ENCODE measurements around the gene MB21D2. TPM values are rescaled to one million over a fixed set of nuclear protein-coding genes. Genes with fewer than 3 reads are reported as not detected.

MB21D2 gene
- total and polyA plus RNA-seq, 2 donors (not counting 1 experiment from before 2014, with no cell fraction given): 0.03 to 0.20 TPM

DNA sequence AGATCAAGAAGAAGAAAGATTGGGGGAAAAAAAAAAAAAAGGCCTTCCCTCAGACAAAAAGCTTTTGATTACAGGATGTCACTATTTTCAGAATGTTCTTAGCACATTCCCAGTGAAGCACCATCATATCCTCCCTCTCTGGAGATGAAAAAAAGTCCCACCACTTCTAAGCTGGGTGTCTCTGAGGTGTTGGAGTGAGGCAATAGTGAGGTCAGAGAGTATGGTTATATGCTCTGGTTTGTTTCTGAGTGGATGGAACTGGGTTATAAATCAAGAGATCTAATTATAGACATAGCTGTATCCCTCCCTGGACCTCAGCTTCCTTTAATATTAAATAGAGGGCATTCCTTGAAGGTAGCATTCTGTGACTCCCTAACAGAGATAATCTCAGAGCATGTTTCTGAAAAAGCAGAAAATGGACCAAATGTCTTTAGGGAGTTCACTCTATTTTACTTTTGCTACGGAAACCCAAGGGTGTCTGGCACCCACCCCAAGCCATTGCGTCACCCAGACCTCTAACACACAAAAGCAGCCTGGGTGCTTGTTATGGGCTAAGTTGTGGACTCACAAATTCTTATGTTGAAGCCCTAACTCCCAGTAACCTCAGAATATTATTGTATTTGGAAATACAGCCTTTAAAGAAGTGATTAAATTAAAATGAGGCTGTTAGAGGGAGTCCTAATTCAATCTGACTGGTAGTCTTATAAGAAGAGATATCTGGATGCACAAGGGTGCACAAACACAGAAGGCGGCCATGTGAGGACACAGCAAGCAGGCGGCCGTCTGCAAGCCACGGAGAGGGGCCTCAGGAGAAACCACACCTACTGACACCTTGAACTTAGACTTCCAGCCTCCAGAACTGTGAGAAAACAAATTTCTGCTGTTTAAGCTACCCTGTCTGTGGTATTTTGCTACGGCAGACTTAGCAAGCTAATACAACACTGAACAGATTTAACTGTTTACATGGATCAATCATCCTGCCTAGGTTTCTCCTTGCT lies 81.5 kb downstream of the MB21D2 start:
- H3K27ac ChIP-seq (ENCODE audit: low read length in 2 of 2): no peak overlapping the region

More for the DNA sequence above, 81.5 kb downstream of the MB21D2 start:
- H3K27me3 ChIP-seq (replicated peaks in 1 of 4; ENCODE audit: control extremely low read depth in 1 of 4, control insufficient read depth in 3 of 4, insufficient read depth in 4 of 4, low read length in 3 of 4): peaks cover 0 to under 1% (median 0%) of the 10 kb centered on the region in 4 experiments
- no peak overlapping the region for H3K9ac ChIP-seq (ENCODE audit: low read length)
- DNase-seq (no peak), ATAC-seq (ENCODE audit: low read depth) (no peak)
- no peak overlapping the region for H3K4me3 Mint-ChIP-seq
- peaks cover 4% of the 10 kb centered on the region for H3K27me3 Mint-ChIP-seq
- TF ChIP-seq, protein P1, sequence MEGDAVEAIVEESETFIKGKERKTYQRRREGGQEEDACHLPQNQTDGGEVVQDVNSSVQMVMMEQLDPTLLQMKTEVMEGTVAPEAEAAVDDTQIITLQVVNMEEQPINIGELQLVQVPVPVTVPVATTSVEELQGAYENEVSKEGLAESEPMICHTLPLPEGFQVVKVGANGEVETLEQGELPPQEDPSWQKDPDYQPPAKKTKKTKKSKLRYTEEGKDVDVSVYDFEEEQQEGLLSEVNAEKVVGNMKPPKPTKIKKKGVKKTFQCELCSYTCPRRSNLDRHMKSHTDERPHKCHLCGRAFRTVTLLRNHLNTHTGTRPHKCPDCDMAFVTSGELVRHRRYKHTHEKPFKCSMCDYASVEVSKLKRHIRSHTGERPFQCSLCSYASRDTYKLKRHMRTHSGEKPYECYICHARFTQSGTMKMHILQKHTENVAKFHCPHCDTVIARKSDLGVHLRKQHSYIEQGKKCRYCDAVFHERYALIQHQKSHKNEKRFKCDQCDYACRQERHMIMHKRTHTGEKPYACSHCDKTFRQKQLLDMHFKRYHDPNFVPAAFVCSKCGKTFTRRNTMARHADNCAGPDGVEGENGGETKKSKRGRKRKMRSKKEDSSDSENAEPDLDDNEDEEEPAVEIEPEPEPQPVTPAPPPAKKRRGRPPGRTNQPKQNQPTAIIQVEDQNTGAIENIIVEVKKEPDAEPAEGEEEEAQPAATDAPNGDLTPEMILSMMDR (IDR thresholded peaks at IDR 0.05): no peak
- no peak for TF ChIP-seq EZH2 (IDR thresholded peaks at IDR 0.05; ENCODE audit: borderline replicate concordance, insufficient read depth, low read depth, low read length, poor library complexity, severe bottlenecking)
- intact Hi-C loops (cut with micrococcal nuclease): no loop called here
- no peaks in the 10 kb centered on the region for H3K4me1 Mint-ChIP-seq
- H2AFZ ChIP-seq (ENCODE audit: insufficient read depth, low read depth, low read length, poor library complexity, severe bottlenecking): no peak overlapping the region
- no peaks in the 10 kb centered on the region for H3K36me3 ChIP-seq (replicated peaks in 1 of 2; ENCODE audit: control extremely low read depth in 1 of 2, control insufficient read depth in 1 of 2, extremely low read depth in 1 of 2, insufficient read depth in 2 of 2, low read length in 1 of 2)
- ChIA-PET POLR2A (no interaction called here), CTCF (no interaction called here)
- no peaks in the 10 kb centered on the region for H4K20me1 ChIP-seq (ENCODE audit: control insufficient read depth, insufficient read depth, low read length, poor library complexity, severe bottlenecking)
- 93% methylated on average over 3 of the region's 7 CpGs for WGBS (ENCODE audit: insufficient coverage)
- no peaks in the 10 kb centered on the region for H3K9me3 Mint-ChIP-seq (ENCODE audit: insufficient read depth)
- no peaks in the 10 kb centered on the region for H3K4me1 ChIP-seq (ENCODE audit: control insufficient read depth in 2 of 2, insufficient read depth in 2 of 2, low read length in 2 of 2)
- no peak overlapping the region for H3K27ac Mint-ChIP-seq
- H3K4me2 ChIP-seq (replicated peaks; ENCODE audit: low read depth, low read length, poor library complexity, severe bottlenecking): no peak overlapping the region
- H3K4me3 ChIP-seq (ENCODE audit: control extremely low read depth in 1 of 5, extremely low read depth in 1 of 5, insufficient read depth in 1 of 5, low read depth in 2 of 5, low read length in 4 of 5): no peak overlapping the region
- H3K79me2 ChIP-seq (ENCODE audit: control insufficient read depth, insufficient read depth, low read length): no peaks in the 10 kb centered on the region
- H3K9me3 ChIP-seq (ENCODE audit: control extremely low read depth in 1 of 3, control insufficient read depth in 2 of 3, insufficient read depth in 1 of 3, low read length in 2 of 3): no peaks in the 10 kb centered on the region

Data from B cell (primary cell).